ENCODE results near the gene KLHDC7B.

The KLHDC7B gene

DNA sequence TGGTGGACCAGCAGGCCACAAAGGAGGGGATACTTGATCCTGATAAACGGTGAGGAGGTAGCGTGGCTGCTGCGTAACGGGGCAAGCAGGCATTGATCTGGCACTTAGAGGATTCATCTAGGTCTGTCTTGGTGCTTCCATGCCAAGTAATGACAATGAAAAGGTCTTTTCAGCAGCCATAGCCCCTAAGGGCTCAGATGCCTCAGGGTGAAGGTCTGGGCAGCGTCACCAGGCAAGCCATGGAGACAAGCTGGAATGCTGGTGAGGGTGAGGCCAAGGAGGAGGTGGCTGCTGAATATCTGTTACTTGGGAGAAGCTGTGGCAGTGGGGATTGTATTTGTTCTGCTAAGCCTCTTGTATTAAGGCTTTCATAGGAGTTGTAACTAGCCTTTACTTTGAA is 41.7 kb downstream of the KLHDC7B start:
- Histone ChIP-seq H3K27ac (ENCODE audit: insufficient read depth, low read length, poor library complexity, severe bottlenecking) (no peak overlapping the region), H3K4me1 (ENCODE audit: control insufficient read depth, insufficient read depth, low read length, poor library complexity, severe bottlenecking) (peaks cover 7% of the 10 kb centered on the region), H3K4me3 (ENCODE audit: insufficient read depth, low read depth, low read length, poor library complexity, severe bottlenecking) (no peak overlapping the region), H3K9me3 (ENCODE audit: control insufficient read depth, low read length) (no peaks in the 10 kb centered on the region), H3K27me3 (replicated peaks; ENCODE audit: control insufficient read depth, insufficient read depth, low read length, poor library complexity, severe bottlenecking) (no peaks in the 10 kb centered on the region), H3K36me3 (ENCODE audit: control insufficient read depth, insufficient read depth, low read length) (no peaks in the 10 kb centered on the region)
- DNase-seq: no peak

DNA sequence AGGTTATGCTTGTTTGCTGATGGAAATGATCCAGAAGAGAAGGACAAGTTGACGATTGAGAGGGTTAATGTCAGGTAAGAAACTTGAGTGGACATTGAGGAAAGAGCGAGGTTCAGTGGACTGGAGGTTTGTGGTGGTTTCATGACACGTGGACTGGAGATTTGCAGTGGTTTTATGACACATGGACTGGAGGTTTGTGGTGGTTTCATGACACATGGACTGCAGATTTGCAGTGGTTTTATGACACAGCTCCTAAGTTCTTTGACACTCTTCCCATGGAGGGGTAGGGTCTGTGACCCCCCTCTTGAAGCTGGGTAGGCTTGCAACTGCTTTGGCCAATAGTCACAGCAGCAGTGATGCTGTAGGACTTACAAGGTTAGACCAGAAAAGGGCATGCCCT is 49.5 kb downstream of the KLHDC7B start:
- no peaks in the 10 kb centered on the region for H3K36me3 ChIP-seq (ENCODE audit: control insufficient read depth, insufficient read depth, low read length)
- H3K27me3 ChIP-seq (replicated peaks; ENCODE audit: control insufficient read depth, insufficient read depth, low read length, poor library complexity, severe bottlenecking): peaks cover 10% of the 10 kb centered on the region
- no peaks in the 10 kb centered on the region for H3K9me3 ChIP-seq (ENCODE audit: control insufficient read depth, low read length)
- DNase-seq: no peak
- no peak overlapping the region for H3K27ac ChIP-seq (ENCODE audit: insufficient read depth, low read length, poor library complexity, severe bottlenecking)
- no peak overlapping the region for H3K4me3 ChIP-seq (ENCODE audit: insufficient read depth, low read depth, low read length, poor library complexity, severe bottlenecking)
- H3K4me1 ChIP-seq (ENCODE audit: control insufficient read depth, insufficient read depth, low read length, poor library complexity, severe bottlenecking): no peaks in the 10 kb centered on the region

DNA sequence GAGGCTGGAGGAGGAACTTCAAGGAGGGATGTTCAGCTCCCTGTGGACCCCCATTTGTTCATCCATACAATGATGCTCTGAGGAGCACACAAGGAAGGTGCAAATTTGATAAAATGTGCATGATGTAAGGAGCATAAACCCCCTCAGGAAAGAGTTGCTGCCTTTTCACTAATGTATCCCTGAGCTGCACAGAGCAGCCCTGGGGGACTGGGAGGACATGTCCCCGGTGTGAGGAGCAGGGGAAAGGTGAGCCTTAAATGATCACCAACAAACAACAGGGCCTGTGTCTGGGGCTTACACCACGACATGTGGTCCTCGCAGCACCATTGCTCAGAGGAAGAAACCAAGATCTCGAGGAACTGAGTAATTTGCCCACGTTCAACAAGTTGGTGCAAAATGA is 51.4 kb downstream of the KLHDC7B start:
- H3K9me3 ChIP-seq (ENCODE audit: control insufficient read depth, low read length): no peaks in the 10 kb centered on the region
- H3K4me1 ChIP-seq (ENCODE audit: control insufficient read depth, insufficient read depth, low read length, poor library complexity, severe bottlenecking): no peaks in the 10 kb centered on the region
- H3K36me3 ChIP-seq (ENCODE audit: control insufficient read depth, insufficient read depth, low read length): no peaks in the 10 kb centered on the region
- no peak for DNase-seq
- H3K4me3 ChIP-seq (ENCODE audit: insufficient read depth, low read depth, low read length, poor library complexity, severe bottlenecking): no peak overlapping the region
- peaks cover 21% of the 10 kb centered on the region for H3K27me3 ChIP-seq (replicated peaks; ENCODE audit: control insufficient read depth, insufficient read depth, low read length, poor library complexity, severe bottlenecking)
- no peak overlapping the region for H3K27ac ChIP-seq (ENCODE audit: insufficient read depth, low read length, poor library complexity, severe bottlenecking)

DNA sequence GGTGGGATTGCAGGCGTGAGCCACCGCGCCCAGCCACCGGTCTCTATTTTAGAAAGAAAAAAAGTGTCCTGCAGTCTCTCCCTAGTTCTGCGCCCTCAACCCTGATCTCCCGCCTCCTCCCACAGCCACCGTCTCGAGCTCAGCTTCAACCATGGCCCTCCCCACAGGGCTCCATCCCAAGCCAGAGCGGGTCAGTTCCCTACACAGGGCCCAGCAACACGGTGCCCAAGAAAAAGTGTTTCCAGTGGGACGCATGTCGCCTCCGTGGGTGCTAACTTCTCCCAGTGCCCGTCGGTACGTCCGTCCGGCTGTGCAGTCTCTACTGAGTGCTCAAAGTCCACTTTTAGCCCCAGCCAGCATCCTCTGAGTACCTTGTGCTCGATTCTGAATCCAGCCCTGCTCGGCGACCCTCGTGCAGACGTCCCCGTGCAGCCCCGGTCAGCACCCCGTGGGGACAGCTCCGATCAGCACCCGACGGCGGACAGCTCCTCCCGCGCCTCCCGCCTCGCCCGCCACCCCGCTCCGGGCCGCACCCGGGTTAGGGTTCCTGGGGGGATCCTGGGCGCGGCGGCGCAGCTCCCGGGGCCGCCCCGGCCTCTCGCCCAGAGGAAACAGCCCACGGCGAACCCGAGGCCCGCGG is 54.2 kb downstream of the KLHDC7B start:
- H3K27ac ChIP-seq (ENCODE audit: insufficient read depth, low read length, poor library complexity, severe bottlenecking): no peak overlapping the region
- peaks cover 45% of the 10 kb centered on the region for H3K27me3 ChIP-seq (replicated peaks; ENCODE audit: control insufficient read depth, insufficient read depth, low read length, poor library complexity, severe bottlenecking)
- DNase-seq: peak; percentile 23 to 37 (median 31)
- no peaks in the 10 kb centered on the region for H3K36me3 ChIP-seq (ENCODE audit: control insufficient read depth, insufficient read depth, low read length)
- H3K4me1 ChIP-seq (ENCODE audit: control insufficient read depth, insufficient read depth, low read length, poor library complexity, severe bottlenecking): no peaks in the 10 kb centered on the region
- H3K9me3 ChIP-seq (ENCODE audit: control insufficient read depth, low read length): no peaks in the 10 kb centered on the region
- H3K4me3 ChIP-seq (ENCODE audit: insufficient read depth, low read depth, low read length, poor library complexity, severe bottlenecking): no peak overlapping the region

DNA sequence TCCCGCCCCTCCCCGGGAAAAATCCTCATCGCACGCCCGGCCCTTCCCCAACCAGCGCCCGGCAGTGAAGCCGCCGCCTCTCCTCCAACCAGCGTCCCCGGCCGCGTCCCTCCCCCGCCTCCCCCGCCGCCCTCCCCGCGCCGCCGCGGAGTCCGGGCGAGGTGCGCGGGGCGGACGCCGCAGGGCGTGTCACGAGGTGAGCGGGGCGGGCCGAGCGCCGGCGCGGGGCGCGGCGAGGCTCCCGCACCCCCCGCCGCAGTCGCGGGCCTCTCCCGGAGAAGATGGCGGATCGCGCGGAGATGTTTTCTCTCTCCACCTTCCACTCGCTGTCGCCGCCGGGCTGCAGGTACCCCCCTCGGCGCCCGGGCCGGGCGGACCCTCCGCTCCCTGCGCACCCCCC is 54.8 kb downstream of the KLHDC7B start, which contains the start of gene MAPK8IP2:
Gene MAPK8IP2, plus strand, starts transcription at position 256 of the 400 bp plus-strand sequence. Its CDS starts 26 bp downstream, at position 282.
- Histone ChIP-seq H3K4me3 (ENCODE audit: insufficient read depth, low read depth, low read length, poor library complexity, severe bottlenecking) (no peak within 1 kb of the TSS), H3K27ac (ENCODE audit: insufficient read depth, low read length, poor library complexity, severe bottlenecking) (no peak within 1 kb of the TSS), H3K4me1 (ENCODE audit: control insufficient read depth, insufficient read depth, low read length, poor library complexity, severe bottlenecking) (no peaks in the 10 kb centered on the region), H3K9me3 (ENCODE audit: control insufficient read depth, low read length) (no peaks in the 10 kb centered on the region), H3K27me3 (replicated peaks; ENCODE audit: control insufficient read depth, insufficient read depth, low read length, poor library complexity, severe bottlenecking) (peaks cover 51% of the 10 kb centered on the region), H3K36me3 (ENCODE audit: control insufficient read depth, insufficient read depth, low read length) (no peaks in the 10 kb centered on the region)
- no peak for DNase-seq
